Glomerular visceral epithelial cell (primary cell): ENCODE measurements around the gene TTLL11.

Experiments
- DNase-seq: peaks from one replicate; pipeline ENCODE4 v3.0.0-alpha.2; 2016; ENCODE audit errors: extremely low spot score

Gene TTLL11

DNA sequence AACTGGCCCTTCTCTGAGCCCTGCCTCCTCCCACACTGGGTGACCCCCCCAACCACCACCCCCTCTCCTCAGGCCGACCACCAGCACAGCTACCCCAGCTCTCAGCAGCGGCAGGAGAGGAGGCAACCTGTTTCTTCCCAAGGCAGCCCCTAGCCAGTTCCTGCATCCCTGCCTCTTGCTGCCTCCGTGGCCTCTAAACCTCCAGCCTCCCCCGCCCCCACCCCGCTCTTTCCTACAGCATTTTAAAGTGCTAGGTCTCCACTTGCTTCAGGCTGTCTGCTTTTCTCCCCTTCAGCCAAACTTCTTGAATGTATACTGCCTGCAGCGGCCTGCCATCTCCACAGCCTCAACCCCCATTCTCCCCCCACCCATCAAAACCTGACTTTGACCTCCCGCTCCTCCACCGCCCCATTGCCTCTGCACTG is 306.1 kb downstream of the TTLL11 start:
- no peak for DNase-seq

DNA sequence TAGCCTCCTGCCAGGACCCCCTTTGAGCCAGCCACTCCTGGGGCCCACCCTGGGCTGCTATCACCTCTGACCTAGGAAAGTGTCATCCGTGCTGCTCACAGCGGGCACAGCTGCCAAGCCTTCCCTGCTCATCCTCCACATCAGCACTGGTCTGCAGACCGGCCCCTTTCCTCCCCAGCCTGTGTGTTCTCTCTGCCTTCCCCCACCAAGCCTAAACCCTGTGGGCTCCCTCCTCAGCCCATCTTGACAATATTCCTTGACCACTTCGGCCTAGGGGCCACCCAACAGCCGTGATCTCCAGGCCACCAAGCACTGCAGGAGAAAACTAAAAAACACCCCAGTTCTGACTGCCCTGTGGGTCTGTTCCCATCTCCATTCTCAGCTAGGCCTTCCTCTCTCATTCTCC is 306.6 kb downstream of the TTLL11 start:
- DNase-seq = no peak

DNA sequence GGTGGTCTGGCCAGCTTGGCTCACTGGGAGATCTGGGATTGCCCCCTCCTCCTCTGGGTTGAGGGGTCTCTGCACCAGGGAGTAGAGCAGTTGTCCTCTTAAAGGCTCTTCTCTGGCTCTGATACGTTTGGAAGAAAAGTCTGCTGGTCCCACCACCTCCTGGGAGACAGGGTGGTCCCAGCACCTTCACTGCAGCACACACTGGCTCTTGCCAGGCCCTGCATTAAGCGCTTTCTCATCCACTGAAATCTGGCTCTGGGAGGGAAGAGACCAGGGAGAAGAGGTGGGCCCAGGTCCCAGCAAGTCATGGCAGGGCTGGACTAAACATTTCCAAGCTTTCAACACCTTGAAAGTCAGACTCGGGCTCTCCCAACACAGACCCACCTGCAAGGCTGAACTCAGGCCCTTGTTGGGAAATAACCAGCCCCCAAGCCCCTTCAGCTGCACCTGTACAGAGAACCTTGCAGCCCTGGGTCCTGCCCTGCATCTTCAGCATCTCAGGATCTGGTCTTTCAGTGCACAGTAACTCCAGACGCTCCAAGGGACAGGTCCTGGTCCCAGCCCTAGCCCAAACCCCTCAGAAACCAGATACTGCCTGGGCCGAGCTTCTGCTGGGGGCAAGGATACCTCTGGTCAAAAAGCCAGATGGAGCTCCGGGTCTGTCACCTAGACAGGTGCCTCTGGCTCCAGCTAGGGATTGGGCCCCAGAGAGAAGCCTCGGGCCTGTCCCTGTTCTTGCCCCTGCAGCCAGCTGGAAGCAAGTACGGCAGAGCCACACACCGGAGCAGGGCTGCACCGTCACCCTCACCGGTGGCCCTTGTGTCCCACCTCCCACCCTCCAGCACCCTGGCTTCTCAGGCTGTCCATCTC is 307.2 kb downstream of the TTLL11 start:
- no peak for DNase-seq

DNA sequence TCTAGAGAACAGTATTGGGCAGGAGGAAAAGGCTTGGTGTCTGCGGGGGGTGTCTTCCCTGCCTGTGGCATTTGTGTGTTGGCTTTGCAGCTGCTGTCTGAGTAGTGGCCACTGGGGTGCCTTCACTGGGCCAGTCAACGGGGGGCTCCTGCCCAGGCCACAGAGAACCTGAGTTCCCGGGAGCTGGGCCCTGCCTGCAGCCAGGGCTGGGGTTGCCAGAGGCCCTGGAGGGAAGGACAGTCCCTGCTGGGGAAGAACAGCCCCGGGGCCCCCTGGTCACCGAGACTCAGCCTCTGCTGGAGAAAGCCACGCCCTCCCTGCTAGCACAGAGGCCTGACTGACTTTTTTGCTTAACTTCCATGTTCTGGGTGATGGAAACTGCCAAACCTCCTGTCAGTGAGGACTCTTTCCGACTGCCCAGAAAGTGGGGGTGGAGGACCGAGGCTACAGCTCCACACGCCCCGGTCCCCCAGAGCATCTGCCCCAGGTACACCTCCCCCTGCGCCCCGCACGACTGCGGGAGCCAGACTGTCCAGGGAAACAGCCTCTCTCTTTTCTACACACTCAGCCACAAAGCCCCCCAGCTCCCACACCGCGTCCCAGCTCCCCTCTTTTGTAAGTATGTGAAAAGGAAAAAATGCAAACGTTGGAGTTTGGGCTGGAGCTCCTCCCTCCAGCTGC is 308.2 kb downstream of the TTLL11 start:
- no peak for DNase-seq

DNA sequence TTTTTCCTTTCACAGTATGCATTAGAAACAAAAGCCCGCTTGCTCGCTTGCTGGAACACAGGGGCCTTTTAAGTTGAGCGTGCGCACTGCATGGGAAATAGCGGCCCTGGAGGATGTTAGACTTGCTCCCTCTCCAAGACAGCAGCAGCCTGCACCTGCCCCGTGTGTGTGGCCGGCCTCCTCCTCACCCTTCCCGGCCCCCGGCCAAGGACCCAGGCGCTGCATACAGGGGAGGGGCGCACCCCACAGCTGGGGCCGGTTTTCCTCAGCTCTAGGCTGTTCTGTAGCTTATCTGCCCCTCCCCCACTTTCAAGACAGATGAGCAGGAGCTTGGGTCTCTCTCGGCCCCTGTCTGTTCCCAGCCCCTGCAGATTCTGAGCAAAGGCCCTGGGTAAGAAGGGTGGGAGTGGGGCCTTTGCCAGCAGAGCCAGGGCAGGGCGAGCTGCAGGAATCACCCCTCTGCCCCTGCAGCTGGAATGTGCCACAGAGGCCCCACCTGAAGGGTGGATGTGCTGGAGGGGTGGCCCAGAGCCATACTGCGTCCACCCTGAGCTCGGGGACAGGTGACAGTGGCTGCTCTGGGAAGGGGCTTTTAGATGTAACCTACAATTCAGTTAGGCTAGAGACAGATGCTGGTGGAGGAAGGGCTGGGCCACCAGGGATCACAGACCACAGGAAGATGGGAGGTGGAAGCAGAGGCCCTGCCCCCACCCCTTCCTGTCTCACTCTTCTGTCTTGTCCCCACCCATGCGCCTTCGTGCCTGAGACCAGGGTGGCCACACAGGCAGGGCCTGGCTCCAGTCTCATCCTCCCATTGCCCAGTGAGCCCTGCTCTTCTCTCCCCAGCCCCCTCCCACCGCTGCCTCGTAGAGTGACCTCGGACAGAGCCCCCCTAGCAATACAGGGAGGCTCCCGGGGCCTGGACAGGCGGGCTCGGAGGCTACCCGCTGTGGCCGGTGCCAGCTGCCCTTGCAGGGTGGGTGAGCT is 309.3 kb downstream of the TTLL11 start:
- DNase-seq = no peak

DNA sequence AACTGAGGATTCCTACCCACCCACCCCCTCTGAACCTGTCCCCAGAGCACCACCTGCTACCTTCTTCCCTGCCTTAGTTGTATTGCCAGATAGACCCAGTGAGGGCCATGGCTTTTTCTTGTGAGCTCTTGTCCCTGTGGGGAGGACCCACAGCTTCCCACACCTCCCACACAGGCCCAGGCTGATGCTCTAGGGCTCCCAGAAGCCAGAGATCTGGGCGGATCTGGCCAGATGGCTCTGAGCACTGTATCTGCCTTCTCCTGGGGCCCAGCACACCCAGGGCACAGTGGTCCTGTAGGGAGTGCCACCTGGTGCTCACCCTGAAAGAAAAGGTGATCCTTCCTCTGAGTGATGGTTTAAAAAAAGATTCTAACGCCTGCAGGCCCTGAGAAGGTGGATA is 310.0 kb downstream of the TTLL11 start:
- no peak for DNase-seq

DNA sequence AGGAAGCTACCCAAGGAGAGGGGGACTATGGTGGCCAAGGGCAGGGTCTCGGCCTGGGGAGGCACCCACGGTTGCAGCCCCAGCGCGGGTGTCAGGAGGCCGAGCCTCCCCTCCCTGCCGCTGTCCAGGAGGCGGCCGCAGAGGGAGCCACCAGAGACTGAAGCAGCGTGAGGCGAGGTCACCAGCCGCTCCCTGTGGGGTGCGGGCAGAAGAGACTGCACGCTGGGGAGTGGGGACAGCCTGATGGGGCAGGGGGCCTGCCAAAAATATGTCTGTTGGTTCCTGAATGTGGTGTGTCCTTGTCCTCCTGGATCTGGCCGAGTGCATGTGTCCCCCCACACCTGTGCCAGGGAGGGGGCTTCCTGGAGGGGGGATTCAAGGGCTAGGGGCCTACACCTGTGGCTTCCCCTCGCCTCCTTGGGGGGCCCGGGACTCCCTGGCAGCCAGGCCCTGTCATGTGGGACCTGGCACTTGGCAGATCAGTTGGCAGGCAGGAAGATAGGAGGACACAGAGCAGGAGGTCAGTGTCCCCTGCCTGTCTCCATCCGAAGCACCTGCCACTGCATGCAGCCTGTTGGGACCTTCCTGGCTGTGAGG is 310.5 kb downstream of the TTLL11 start:
- no peak for DNase-seq

DNA sequence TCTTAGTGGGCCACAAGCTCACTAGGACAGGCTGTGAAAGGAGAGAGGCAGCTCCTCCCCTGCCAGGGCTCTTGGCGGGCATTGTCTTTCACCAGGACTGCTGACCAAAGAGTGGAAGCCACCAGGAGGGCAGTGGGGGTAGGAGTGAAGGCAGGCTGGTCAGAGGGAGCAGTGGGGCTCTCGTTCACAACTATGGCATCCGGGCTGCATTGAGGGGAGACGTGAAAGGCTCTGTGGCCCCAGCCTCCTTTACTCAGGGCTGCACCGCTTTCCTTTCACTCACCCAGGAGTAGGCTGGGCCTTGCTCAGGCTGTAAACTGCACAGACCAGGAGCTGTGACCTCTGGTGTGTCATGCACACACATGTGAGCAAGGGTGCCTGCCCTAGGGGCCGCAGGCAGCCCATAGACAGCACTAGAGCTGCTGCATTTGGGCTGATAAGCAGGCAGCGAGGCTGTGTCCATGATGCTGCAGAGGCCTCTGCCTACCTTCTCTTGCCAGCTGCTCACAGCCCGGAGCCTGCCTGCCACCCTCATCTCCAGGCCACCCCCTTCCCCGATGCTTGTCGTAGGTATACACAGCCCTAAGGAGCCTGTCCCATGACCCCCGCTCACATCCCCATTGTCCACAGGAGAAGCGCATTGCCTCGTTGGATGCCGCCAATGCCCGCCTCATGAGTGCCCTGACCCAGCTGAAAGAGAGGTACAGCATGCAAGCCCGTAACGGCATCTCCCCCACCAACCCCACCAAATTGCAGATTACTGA is 311.2 kb downstream of the TTLL11 start:
- no peak for DNase-seq

DNA sequence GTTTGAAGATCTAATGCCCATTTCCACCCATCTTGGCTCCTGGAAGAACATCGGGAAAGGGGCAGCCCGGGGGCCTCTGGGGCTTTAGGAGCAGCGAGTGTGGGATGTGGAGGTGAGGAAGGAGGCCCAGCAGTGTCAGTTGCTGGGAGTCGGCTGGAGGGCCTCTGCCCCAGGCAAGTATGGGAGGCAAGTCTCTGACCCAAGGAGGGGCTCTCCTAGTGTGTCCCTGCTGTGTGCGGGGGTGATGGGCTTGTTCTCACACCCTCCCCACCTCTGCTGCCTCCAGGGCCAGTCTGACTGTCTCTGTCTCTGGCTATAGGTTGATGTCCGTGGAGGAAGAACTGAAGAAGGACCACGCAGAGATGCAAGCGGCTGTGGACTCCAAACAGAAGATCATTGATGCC is 312.0 kb downstream of the TTLL11 start:
- no peak for DNase-seq

DNA sequence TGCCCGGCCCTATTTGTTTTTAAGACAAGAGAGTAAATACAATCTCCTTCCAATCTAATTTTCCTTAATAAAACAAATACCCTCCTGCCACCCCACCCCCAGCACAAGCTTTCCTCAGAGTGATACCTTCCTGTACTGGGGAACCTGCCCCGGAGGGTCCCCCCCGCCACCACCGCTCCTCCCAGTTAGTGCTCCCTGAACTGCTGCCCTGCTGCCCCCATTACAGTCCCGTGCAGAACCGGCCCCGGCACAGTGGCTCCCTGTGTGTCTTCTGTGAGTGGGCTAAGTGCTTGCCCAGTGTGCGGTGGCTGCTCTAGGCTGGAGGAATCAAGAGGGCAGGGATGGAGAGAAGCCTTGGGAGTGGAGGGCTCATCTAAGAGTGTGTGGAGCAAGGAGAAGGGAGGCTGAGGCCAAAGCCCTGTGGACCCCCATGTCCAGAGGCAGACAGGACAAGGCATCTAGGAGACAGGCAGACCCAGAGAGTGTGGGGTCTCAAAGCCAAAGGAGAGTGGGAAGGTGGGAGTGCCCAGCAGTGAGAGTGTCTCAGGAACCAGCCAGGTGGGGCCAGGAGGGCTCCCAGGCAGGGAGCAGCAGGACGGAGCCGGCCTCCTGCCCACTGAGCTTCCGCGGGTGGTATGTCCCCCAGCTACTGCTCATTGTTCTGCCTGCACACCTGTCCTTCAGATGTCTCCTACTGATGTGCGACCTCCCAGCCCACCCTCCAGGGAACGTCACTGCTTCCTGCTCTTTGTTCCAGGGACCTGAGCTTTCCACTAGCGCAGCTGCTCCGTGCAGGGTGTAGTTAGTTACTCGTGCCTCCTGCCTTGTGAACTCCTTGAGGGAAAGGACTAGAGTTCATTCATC is 312.7 kb downstream of the TTLL11 start:
- no peak for DNase-seq

DNA sequence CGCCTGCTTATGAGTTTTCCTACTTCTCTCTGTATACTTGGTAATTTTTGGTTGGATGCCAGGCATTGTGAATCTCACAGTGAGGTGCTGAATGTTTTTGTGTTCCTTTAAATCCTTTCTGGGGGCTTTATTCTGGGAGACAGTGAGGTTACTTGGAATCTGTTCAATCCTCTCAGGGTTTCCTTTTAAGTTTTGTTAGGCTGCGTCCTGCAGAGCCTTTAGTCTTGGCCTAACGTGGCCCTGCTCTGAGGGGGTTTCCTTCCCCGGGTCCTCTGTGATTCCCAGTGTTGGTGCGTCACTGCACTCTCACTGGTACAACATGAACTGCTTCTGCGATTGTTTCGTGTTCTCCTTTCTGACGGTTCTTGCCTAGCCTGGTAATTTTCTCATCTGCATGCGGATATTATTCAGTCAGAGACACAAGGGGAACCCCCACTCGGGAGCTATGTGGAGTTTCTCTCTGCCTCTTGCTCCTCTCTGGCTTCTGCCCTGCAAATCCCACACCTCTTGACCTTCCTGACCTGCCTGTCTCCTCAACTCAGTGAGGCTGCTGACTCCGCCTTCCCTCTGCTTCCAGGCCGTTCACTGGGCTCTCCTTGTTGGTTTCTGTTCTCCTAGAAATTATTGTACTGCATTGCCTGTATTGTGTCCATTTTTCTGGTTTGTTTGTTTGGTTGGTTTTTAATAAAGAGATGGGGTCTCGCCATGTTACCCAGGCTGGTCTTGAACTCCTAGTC is 313.6 kb downstream of the TTLL11 start:
- DNase-seq = no peak

DNA sequence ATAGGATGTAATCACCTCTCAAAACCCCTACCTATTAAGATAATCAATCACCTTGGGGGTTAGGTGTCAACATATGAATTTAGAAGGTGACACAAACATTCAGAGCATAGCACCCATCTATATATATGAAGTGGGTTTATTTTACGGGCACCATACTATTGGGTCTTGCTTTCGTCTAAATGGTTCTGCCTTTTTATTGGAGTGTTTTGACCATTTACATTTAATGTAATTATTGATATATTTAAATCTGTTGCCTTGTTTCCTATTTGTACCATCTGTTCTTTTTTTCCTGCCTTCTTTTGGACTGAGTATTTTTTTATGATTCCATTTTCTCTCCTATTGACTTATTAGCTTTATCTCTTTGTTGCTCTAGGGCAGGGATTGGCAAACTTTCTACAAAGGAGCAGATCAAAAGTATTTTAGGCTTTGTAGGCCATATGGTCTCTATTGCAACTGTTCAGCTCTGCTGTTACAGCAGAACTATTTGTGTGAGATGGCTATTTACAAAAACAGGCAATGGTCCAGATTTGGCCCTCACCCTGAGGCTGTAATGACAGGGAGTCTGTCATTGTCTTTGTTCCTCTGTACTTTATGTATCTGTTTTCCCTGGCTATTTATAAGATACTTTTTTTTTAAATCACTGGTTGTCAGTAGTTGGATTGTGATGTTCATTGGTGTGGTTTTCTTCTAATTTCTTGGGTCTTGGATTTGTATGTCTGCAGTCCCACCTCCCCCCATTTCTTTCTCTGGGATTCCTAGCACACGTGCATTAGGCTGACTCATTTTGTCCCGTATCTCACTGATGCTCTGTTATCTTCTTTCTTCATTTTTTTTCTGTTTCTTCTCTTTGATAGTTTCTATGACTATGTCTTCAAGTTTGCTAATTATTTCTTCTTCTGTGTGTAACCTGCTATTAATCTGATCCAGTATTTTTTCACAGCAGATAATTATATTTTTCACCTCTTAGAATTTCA is 314.6 kb downstream of the TTLL11 start:
- DNase-seq = no peak

DNA sequence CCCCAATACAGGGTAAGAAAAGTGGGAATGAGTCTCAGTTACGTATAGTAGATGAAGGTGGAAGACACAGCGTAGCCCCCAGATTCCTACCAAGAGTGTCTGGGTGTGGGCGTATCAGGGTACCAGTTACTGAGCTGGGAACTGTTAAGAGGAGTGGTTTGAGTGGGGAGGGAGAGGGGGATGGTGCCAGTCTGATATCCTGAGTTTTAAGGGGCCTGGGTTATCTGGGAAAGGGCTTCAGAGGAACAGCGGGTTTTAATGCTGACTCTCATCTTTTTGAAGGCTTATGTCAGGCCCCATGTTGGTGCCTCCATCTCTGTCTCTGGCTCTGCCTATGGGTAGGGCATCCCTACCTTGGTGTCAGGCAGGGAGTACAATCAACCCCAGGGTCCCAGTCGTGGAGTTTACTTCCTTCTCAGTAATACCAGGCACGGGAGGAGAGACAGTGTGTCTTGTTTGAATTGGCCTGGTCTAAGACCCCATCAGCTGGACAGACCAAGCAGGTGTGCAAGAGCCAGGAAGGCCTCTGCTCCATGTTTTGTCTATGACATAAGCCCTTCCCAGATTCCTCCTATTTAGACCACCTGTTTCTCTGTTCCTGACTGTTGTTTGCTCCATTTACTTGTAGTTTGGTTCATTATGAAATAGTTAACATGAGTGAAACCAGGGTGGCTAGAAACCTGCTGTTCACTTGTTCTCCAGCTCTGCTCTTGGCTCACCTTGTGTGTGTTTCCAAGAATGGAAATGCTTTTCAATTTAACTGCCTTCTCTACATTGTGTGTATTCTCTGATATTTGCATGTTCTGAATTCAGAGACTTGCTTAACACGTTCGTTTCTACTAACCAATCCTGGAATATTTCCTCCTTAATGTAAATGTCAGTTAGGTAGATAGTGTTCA is 316.1 kb downstream of the TTLL11 start:
- DNase-seq = no peak

DNA sequence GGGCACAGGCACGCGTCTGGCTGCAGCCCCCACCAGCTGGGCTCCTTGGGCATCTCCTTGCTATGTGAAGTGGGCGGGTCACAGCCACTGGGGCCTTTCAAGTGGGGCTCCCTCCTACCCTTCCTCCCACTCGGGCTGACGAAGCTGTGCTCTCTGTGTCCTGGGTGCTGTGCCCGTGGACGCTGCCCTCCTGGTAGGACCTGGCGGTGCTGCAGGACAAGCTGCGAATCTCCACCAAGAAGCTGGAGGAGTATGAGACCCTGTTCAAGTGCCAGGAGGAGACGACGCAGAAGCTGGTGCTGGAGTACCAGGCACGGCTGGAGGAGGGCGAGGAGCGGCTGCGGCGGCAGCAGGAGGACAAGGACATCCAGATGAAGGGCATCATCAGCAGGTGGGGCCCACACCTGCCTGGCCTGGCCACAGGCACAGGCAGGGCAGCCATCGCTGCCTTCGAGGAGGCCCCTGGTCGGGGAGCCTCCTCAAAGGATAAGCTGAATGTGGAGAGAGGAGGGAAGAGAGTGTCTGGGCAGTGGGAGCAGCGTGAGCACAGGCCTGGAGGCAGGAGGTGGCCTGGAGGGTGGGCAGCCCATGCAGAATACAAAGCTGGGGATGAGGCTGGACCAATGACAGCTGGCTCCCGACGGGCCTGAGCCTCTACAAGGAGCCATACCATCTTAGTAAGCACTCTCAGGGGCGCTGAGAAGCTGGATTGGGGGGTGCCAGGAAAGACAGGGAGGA is 316.9 kb downstream of the TTLL11 start:
- DNase-seq = no peak

DNA sequence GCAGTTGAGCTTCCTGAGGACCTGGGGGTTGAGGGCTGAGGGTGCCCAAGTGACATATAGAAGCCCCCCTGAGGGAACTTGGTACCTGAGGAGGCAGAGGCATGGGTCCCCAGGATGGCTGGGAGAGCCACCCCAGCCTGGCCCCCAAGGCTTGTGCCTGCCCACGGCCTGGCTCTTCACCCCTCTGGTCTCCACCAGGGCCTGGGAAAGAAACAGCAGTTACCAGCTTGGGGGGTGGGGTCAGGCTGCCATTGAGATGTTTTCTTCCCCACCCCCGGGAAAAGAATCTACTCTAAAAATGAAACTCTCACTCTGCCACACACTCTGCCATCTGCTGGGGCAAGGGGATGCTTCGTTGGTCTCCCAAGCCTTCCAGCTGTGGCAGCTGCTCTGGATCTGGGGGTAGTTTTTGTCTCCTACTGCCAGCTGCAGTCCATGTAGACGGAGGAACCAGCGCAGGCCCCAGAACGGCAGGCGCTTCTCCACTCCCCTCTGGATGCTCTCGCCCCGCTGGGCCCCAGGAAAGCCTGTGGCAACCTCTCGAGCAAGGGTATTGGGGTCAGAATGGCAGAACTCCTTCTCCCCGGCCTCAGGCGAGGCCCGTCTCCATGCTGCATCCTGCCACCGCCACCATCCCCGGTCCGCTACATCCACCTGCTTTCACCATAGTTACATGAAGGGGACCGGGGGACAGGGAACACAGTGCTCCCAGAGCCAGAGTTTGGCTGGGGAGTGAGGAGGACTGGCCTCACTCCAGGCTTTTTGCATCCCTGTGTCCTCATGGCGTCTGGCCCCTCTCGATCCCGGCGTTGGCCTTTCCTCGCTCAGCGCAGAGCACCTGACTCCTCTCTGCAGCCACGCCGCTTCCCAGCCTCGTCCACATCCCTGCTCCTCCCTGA is 318.1 kb downstream of the TTLL11 start:
- no peak for DNase-seq
